Smooth muscle cell (in vitro differentiated cells): ENCODE data around the gene ATP8A2. TPM values are rescaled to one million over a fixed set of nuclear protein-coding genes. Genes with fewer than 3 reads are reported as not detected.
A peak's percentile ranks its signal among the peaks of the same experiment; 100 is the strongest.

Source experiments
- DNase-seq: peaks from one replicate; lab custom pipeline; 2025; ENCODE audit not compliant: unreplicated experiment; lab: John Stamatoyannopoulos, UW
- H2AFZ ChIP-seq: fragments of 200-600 bp; sonication (generic); 2 replicates; pipeline ENCODE4 v1.6.0; 2016; ENCODE audit warnings: antibody characterized with exemption, low read depth, mild to moderate bottlenecking
- H3F3A ChIP-seq: fragments of 200-600 bp; sonication (generic); 2 replicates; pipeline ENCODE4 v1.6.0; 2017; ENCODE audit warnings: antibody characterized with exemption, low read depth
- H3K27ac ChIP-seq: fragments of 200-600 bp; sonication (generic); 2 replicates; pipeline ENCODE4 v1.5.1; 2016; ENCODE audit warnings: low read depth, mild to moderate bottlenecking
- H3K27me3 ChIP-seq: fragments of 200-600 bp; sonication (generic); 2 replicates; pipeline ENCODE4 v1.6.1; 2016; ENCODE audit warnings: low read depth, mild to moderate bottlenecking
- H3K36me3 ChIP-seq: fragments of 200-600 bp; sonication (generic); 2 replicates; pipeline ENCODE4 v1.5.1; 2016; ENCODE audit warnings: low read depth
- H3K4me1 ChIP-seq: fragments of 200-600 bp; sonication (generic); 2 replicates; pipeline ENCODE4 v1.5.1; 2016; ENCODE audit warnings: low read depth
- H3K4me2 ChIP-seq: fragments of 200-600 bp; sonication (generic); 2 replicates; pipeline ENCODE4 v1.6.0; 2016; ENCODE audit warnings: mild to moderate bottlenecking
- H3K4me3 ChIP-seq: fragments of 200-600 bp; sonication (generic); 2 replicates; pipeline ENCODE4 v1.5.1; 2016; ENCODE audit warnings: mild to moderate bottlenecking
- H3K79me2 ChIP-seq: fragments of 200-600 bp; sonication (generic); 2 replicates; pipeline ENCODE4 v1.6.0; 2016; ENCODE audit warnings: low read depth, mild to moderate bottlenecking
- H3K9ac ChIP-seq: fragments of 200-600 bp; sonication (generic); 2 replicates; pipeline ENCODE4 v1.6.0; 2016; ENCODE audit warnings: low read depth
- H3K9me3 ChIP-seq: fragments of 200-600 bp; sonication (generic); replicated peaks from 2 replicates; pipeline ENCODE4 v1.5.1; 2016; ENCODE audit warnings: low read depth
- H4K20me1 ChIP-seq: fragments of 200-600 bp; sonication (generic); 2 replicates; pipeline ENCODE4 v1.6.0; 2016; ENCODE audit warnings: low read depth
- WGBS: methylation state at CpG from one replicate; pipeline ENCODE4 v1.1.7; 2016; ENCODE audit warnings: low lambda C conversion rate; 5-methylcytosine and 5-hydroxymethylcytosine counted together
- polyA plus RNA-seq: library from polyadenylated mRNA; unstranded; fragments of >200 nt; fragmentation: Nextera tagmentation; extraction: Ambion mirVana; gene quantifications from 2 replicates; pipeline ENCODE4 v1.2.1, GENCODE V29; 2016
- total RNA-seq: library from RNA; depleted of rRNA; stranded (reverse); fragments of >200 nt; gene quantifications from 2 replicates; pipeline ENCODE4 v1.2.3, GENCODE V29; 2014
- TF ChIP-seq, protein P1 (sequence below): fragments of 200-600 bp; sonication (generic); IDR thresholded peaks from 2 replicates; pipeline ENCODE4 v1.5.1; 2017; ENCODE audit warnings: borderline replicate concordance, mild to moderate bottlenecking, antibody characterized with exemption; ENCODE audit not compliant: insufficient read depth, poor library complexity, severe bottlenecking

Gene ATP8A2
- total and polyA plus RNA-seq, 2 experiments from 2014 or later: under 0.01 to 0.06 TPM

DNA sequence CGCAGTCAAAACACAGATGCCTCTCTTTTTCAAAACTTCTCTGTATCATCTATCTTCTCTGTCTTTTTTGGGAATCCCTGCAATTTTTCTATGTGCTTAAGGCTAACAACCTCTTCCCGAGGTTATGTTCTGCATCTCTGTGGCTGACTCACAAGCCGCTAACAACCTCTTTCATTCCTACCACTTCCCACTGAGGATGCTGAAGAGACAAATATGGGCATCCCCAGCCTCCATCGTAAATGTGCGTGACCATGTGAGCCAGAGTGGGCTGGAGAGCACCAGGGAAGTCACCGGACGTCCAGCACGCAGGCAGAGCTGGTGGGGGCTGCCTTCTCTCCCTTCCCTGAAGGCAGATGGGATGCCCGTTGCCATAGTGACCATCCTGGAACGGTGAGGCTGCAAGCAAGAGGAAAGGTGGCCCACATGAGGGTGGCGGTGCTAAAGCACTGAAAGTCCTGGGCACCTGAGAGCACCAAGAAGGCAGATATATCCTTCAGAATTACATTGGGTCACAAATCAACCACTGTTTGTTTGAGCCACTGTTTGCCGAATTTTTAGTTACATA lies 557.2 kb downstream of the ATP8A2 start:
- H3K4me2 ChIP-seq: no peak overlapping the region
- H3K79me2 ChIP-seq: no peaks in the 10 kb centered on the region
- TF ChIP-seq, protein P1, sequence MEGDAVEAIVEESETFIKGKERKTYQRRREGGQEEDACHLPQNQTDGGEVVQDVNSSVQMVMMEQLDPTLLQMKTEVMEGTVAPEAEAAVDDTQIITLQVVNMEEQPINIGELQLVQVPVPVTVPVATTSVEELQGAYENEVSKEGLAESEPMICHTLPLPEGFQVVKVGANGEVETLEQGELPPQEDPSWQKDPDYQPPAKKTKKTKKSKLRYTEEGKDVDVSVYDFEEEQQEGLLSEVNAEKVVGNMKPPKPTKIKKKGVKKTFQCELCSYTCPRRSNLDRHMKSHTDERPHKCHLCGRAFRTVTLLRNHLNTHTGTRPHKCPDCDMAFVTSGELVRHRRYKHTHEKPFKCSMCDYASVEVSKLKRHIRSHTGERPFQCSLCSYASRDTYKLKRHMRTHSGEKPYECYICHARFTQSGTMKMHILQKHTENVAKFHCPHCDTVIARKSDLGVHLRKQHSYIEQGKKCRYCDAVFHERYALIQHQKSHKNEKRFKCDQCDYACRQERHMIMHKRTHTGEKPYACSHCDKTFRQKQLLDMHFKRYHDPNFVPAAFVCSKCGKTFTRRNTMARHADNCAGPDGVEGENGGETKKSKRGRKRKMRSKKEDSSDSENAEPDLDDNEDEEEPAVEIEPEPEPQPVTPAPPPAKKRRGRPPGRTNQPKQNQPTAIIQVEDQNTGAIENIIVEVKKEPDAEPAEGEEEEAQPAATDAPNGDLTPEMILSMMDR: no peak
- H3F3A ChIP-seq: no peaks in the 10 kb centered on the region
- peaks cover 7% of the 10 kb centered on the region for H3K27me3 ChIP-seq
- H3K9me3 ChIP-seq: no peaks in the 10 kb centered on the region
- WGBS: 69% methylated on average over 12 of the region's 12 CpGs
- H3K9ac ChIP-seq: no peak overlapping the region
- no peaks in the 10 kb centered on the region for H4K20me1 ChIP-seq
- no peak overlapping the region for H3K4me3 ChIP-seq
- H3K4me1 ChIP-seq: peaks cover 16% of the 10 kb centered on the region
- no peak overlapping the region for H2AFZ ChIP-seq
- no peak for DNase-seq
- peak overlapping the region; percentile 30 for H3K27ac ChIP-seq
- no peaks in the 10 kb centered on the region for H3K36me3 ChIP-seq

- WGBS: 83% methylated on average over 7 of the region's 7 CpGs
- DNase-seq: no peak
- H3K27me3 ChIP-seq: peaks cover 7% of the 10 kb centered on the region
- no peak overlapping the region for H3K4me2 ChIP-seq
- no peaks in the 10 kb centered on the region for H3K79me2 ChIP-seq
- peaks cover 16% of the 10 kb centered on the region for H3K4me1 ChIP-seq
- H2AFZ ChIP-seq: no peak overlapping the region
- no peak overlapping the region for H3K9ac ChIP-seq
- H4K20me1 ChIP-seq: no peaks in the 10 kb centered on the region
- H3F3A ChIP-seq: no peaks in the 10 kb centered on the region
- TF ChIP-seq, protein P1: no peak
- no peak overlapping the region for H3K27ac ChIP-seq
- no peaks in the 10 kb centered on the region for H3K9me3 ChIP-seq
- H3K4me3 ChIP-seq: no peak overlapping the region
- H3K36me3 ChIP-seq: no peaks in the 10 kb centered on the region
Measured at GRCh38 chr13:25929816-25930215, 558.0 kb downstream of the ATP8A2 start.

GRCh38 chr13:25930653-25931052 lies 558.9 kb downstream of the ATP8A2 start:
- H3K27me3 ChIP-seq: peaks cover 7% of the 10 kb centered on the region
- H3K79me2 ChIP-seq: no peaks in the 10 kb centered on the region
- no peak overlapping the region for H3K27ac ChIP-seq
- no peak overlapping the region for H3K4me3 ChIP-seq
- H3F3A ChIP-seq: no peaks in the 10 kb centered on the region
- H2AFZ ChIP-seq: no peak overlapping the region
- no peaks in the 10 kb centered on the region for H4K20me1 ChIP-seq
- peaks cover 16% of the 10 kb centered on the region for H3K4me1 ChIP-seq
- TF ChIP-seq, protein P1: no peak
- H3K9me3 ChIP-seq: no peaks in the 10 kb centered on the region
- no peak overlapping the region for H3K9ac ChIP-seq
- no peak overlapping the region for H3K4me2 ChIP-seq
- H3K36me3 ChIP-seq: no peaks in the 10 kb centered on the region
- no peak for DNase-seq
- WGBS: 84% methylated on average over 6 of the region's 6 CpGs

DNA sequence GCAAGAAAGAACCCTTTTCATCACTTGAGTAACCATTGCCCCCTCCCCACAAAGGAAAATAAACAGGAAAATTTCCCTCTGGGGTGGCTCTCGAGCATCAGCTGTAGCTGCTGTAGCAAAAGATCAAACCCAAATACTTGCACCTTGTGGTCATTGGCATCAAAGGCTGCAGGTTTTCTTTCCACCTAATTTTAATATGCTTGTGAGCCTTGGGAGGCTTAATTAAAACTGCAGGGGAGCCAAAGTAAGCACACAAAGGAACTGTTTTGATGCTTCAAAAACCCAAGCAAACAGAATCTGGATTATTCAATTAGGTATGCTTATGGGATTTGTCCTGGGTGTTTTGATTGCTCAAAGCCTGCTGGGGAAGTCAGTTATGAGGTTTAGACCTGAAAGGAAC lies 560.6 kb downstream of the ATP8A2 start:
- TF ChIP-seq, protein P1: no peak
- Histone ChIP-seq H3K36me3 (no peaks in the 10 kb centered on the region), H3K4me1 (peaks cover 22% of the 10 kb centered on the region), H4K20me1 (no peaks in the 10 kb centered on the region), H3K27me3 (peaks cover 7% of the 10 kb centered on the region), H3K4me3 (no peak overlapping the region), H3K4me2 (no peak overlapping the region), H2AFZ (no peak overlapping the region), H3K79me2 (no peaks in the 10 kb centered on the region), H3K27ac (no peak overlapping the region), H3F3A (no peaks in the 10 kb centered on the region), H3K9me3 (no peaks in the 10 kb centered on the region), H3K9ac (no peak overlapping the region)
- DNase-seq: no peak
- 86% methylated on average over 1 of the region's 1 CpG for WGBS
